H9 (cell line): ENCODE measurements around the gene CD4. TPM values are rescaled to one million over a fixed set of nuclear protein-coding genes. Genes with fewer than 3 reads are reported as not detected.

Experiments
- DNase-seq: peaks from one replicate; pipeline ENCODE4 v3.0.0-alpha.2; 2017
- H2AFZ ChIP-seq: one replicate; pipeline ENCODE4 v1.6.1; 2013; ENCODE audit warnings: mild to moderate bottlenecking, low read length, control low read depth, moderate library complexity
- H2AK5ac ChIP-seq: 2 replicates; pipeline ENCODE4 v1.6.1; 2013; ENCODE audit warnings: low read length, control low read depth, mixed read lengths; ENCODE audit not compliant: insufficient read length
- H2BK120ac ChIP-seq: one replicate; pipeline ENCODE4 v1.6.1; 2013; ENCODE audit warnings: low read depth, mild to moderate bottlenecking, low read length, control low read depth, inconsistent platforms; ENCODE audit not compliant: poor library complexity, severe bottlenecking
- H2BK12ac ChIP-seq: 2 replicates; pipeline ENCODE4 v1.6.1; 2013; ENCODE audit warnings: low read length, control low read depth, mixed read lengths, low read depth; ENCODE audit not compliant: insufficient read length
- H2BK15ac ChIP-seq: 2 replicates; pipeline ENCODE4 v1.6.1; 2013; ENCODE audit warnings: low read depth, low read length, control low read depth
- H2BK20ac ChIP-seq: one replicate; pipeline ENCODE4 v1.6.1; 2013; ENCODE audit warnings: low read depth, mild to moderate bottlenecking, low read length, control low read depth, inconsistent platforms; ENCODE audit not compliant: poor library complexity, severe bottlenecking
- H2BK5ac ChIP-seq: 2 replicates; pipeline ENCODE4 v1.6.1; 2013; ENCODE audit warnings: low read length, control low read depth, mixed read lengths; ENCODE audit not compliant: insufficient read length
- H3K14ac ChIP-seq: 2 replicates; pipeline ENCODE4 v1.6.1; 2013; ENCODE audit warnings: low read length, control low read depth; ENCODE audit not compliant: insufficient read depth
- H3K18ac ChIP-seq: 2 replicates; pipeline ENCODE4 v1.6.1; 2013; ENCODE audit warnings: low read depth, mild to moderate bottlenecking, mixed read lengths, low read length, control low read depth; ENCODE audit not compliant: insufficient read length
- H3K23ac ChIP-seq: 2 replicates; pipeline ENCODE4 v1.6.1; 2013; ENCODE audit warnings: low read length, control low read depth, mixed read lengths, low read depth; ENCODE audit not compliant: insufficient read length
- H3K23me2 ChIP-seq: 2 replicates; pipeline ENCODE4 v1.6.1; 2013; ENCODE audit warnings: low read depth, mild to moderate bottlenecking, mixed read lengths, low read length, control low read depth; ENCODE audit not compliant: insufficient read length, poor library complexity, severe bottlenecking
- H3K27ac ChIP-seq: 2 replicates; pipeline ENCODE4 v1.5.1; 2013; ENCODE audit warnings: low read length, control low read depth, mixed read lengths, low read depth; ENCODE audit not compliant: insufficient read length
- H3K27me3 ChIP-seq: 2 replicates; pipeline ENCODE4 v1.6.1; 2013; ENCODE audit warnings: low read length, control low read depth, inconsistent platforms; ENCODE audit not compliant: insufficient read depth
- H3K4ac ChIP-seq: 2 replicates; pipeline ENCODE4 v1.6.1; 2013; ENCODE audit warnings: low read depth, mild to moderate bottlenecking, control low read depth, inconsistent platforms, low read length, moderate library complexity
- H3K4me1 ChIP-seq: 2 replicates; pipeline ENCODE4 v1.6.1; 2013; ENCODE audit warnings: low read length, control low read depth, inconsistent platforms; ENCODE audit not compliant: insufficient read depth
- H3K4me2 ChIP-seq: 2 replicates; pipeline ENCODE4 v1.6.1; 2013; ENCODE audit warnings: low read length, control low read depth, mixed read lengths; ENCODE audit not compliant: insufficient read length, insufficient read depth
- H3K56ac ChIP-seq: 2 replicates; pipeline ENCODE4 v1.6.1; 2013; ENCODE audit warnings: low read depth, mild to moderate bottlenecking, mixed read lengths, low read length, control low read depth; ENCODE audit not compliant: insufficient read length
- H3K79me1 ChIP-seq: 2 replicates; pipeline ENCODE4 v1.6.1; 2013; ENCODE audit warnings: low read depth, mild to moderate bottlenecking, moderate library complexity, low read length, control low read depth, inconsistent platforms; ENCODE audit not compliant: insufficient read depth, poor library complexity, severe bottlenecking
- H3K79me2 ChIP-seq: 2 replicates; pipeline ENCODE4 v1.6.1; 2013; ENCODE audit warnings: low read length, control low read depth, inconsistent platforms; ENCODE audit not compliant: insufficient read depth
- H3K9ac ChIP-seq: 2 replicates; pipeline ENCODE4 v1.6.1; 2013; ENCODE audit warnings: low read length, control low read depth, mixed read lengths; ENCODE audit not compliant: insufficient read length; ENCODE audit errors: extremely low read depth
- H3K9me3 ChIP-seq: one replicate; pipeline ENCODE4 v1.6.1; 2013; ENCODE audit warnings: low read depth, low read length, inconsistent platforms; ENCODE audit not compliant: control insufficient read depth
- H3T11ph ChIP-seq: one replicate; pipeline ENCODE4 v1.6.1; 2013; ENCODE audit warnings: mild to moderate bottlenecking, low read length, control low read depth, inconsistent platforms
- H4K20me1 ChIP-seq: one replicate; pipeline ENCODE4 v1.6.1; 2013; ENCODE audit not compliant: control insufficient read depth, insufficient read length, insufficient read depth
- H4K5ac ChIP-seq: 2 replicates; pipeline ENCODE4 v1.6.1; 2013; ENCODE audit warnings: low read depth, mild to moderate bottlenecking, mixed read lengths, low read length, control low read depth; ENCODE audit not compliant: insufficient read length
- H4K8ac ChIP-seq: replicated peaks from 2 replicates; pipeline ENCODE4 v1.6.1; 2013; ENCODE audit warnings: low read length, control low read depth, mixed read lengths, low read depth; ENCODE audit not compliant: insufficient read length
- H4K91ac ChIP-seq: 2 replicates; pipeline ENCODE4 v1.6.1; 2013; ENCODE audit warnings: low read depth, mild to moderate bottlenecking, moderate library complexity, mixed read lengths, low read length, control low read depth; ENCODE audit not compliant: insufficient read length
- H3K27ac Mint-ChIP-seq, 3 experiments: 2 replicates in 2 of 3; 3 replicates in 1 of 3; pipeline ENCODE4 v1.8.0; 2020 to 2021; ENCODE audit warnings: mixed read lengths in 3 of 3, mild to moderate bottlenecking in 1 of 3, moderate library complexity in 1 of 3
- H3K27me3 Mint-ChIP-seq: 2 replicates; pipeline ENCODE4 v1.8.0; 2021; ENCODE audit warnings: low read depth, mild to moderate bottlenecking, moderate library complexity, mixed read lengths
- H3K36me3 Mint-ChIP-seq, 3 experiments: 2 replicates in 2 of 3; 3 replicates in 1 of 3; pipeline ENCODE4 v1.8.0; 2020 to 2021; ENCODE audit warnings: low read depth in 3 of 3, mixed read lengths in 3 of 3; ENCODE audit not compliant: insufficient read depth in 1 of 3
- H3K4me1 Mint-ChIP-seq, 2 experiments: 2 replicates each; pipeline ENCODE4 v1.8.0; 2020; ENCODE audit warnings: mixed read lengths in 2 of 2
- H3K4me3 Mint-ChIP-seq, 2 experiments: 2 replicates in 1 of 2; 3 replicates in 1 of 2; pipeline ENCODE4 v1.8.0; 2020 to 2021; ENCODE audit warnings: mild to moderate bottlenecking in 2 of 2, mixed read lengths in 2 of 2, moderate library complexity in 1 of 2
- H3K9me3 Mint-ChIP-seq, 2 experiments: 2 replicates in 1 of 2; 3 replicates in 1 of 2; pipeline ENCODE4 v1.8.0; 2020; ENCODE audit warnings: mild to moderate bottlenecking in 2 of 2, mixed read lengths in 2 of 2, moderate library complexity in 1 of 2
- WGBS: extraction: QIAGEN DNeasy Blood & Tissue Kit; methylation state at CpG from one replicate; pipeline ENCODE4 v1.1.7; 2013; ENCODE audit warnings: missing lambda C conversion rate, low lambda C conversion rate, mixed read lengths; ENCODE audit not compliant: insufficient read length; ENCODE audit errors: extremely low coverage; 5-methylcytosine and 5-hydroxymethylcytosine counted together
- total RNA-seq: library from RNA; stranded (reverse); gene quantifications from 2 replicates; pipeline ENCODE4 v1.2.1, GENCODE V29; 2021
- TF ChIP-seq, protein P1 (sequence below): fragments of 200-600 bp; sonication (generic); conservative IDR thresholded peaks from 3 replicates; pipeline ENCODE4 v1.8.0; 2021; ENCODE audit warnings: antibody characterized with exemption, mild to moderate bottlenecking

Gene CD4
- total RNA-seq, 1 experiment from 2014 or later, result 1.1 TPM

DNA sequence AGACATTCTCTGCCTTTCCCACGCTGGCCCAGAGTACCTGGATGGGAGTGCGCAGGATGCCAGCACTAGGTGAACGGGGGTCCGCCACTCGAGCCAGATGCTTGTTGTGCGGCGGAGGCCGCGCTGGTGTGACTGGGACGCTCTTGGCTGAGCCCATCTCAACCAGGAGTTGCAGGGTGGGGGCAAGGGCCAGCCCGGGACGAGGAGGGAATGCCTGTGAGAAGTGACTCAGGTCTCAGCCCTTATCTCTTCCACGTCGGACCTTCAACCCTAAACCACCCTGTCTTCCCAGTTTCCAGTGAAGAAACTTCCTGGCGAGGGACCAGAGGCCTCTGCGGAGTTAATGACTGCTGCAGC lies 61.4 kb downstream of the CD4 start:
- no peak overlapping the region for H2BK5ac ChIP-seq
- H3K9ac ChIP-seq, result peak overlapping the region; percentile 46
- Mint-ChIP-seq H3K27me3 (no peaks in the 10 kb centered on the region), H3K4me3 (peak overlapping the region; percentile 94 to 98), H3K4me1 (peaks cover 24 to 26% of the 10 kb centered on the region in 2 experiments), H3K9me3 (no peaks in the 10 kb centered on the region; a peak in 1 of 5 replicates), H3K36me3 (peaks cover 24 to 61% (median 57%) of the 10 kb centered on the region in 3 experiments; a peak in 6 of 7 replicates), H3K27ac (peak overlapping the region in 2 of 3 experiments; percentile 69 to 89; a peak in 4 of 7 replicates)
- peak overlapping the region; percentile 54 for H3K18ac ChIP-seq
- H2BK12ac ChIP-seq, result no peak overlapping the region
- H3K27ac ChIP-seq, result no peak overlapping the region
- TF ChIP-seq, protein P1, sequence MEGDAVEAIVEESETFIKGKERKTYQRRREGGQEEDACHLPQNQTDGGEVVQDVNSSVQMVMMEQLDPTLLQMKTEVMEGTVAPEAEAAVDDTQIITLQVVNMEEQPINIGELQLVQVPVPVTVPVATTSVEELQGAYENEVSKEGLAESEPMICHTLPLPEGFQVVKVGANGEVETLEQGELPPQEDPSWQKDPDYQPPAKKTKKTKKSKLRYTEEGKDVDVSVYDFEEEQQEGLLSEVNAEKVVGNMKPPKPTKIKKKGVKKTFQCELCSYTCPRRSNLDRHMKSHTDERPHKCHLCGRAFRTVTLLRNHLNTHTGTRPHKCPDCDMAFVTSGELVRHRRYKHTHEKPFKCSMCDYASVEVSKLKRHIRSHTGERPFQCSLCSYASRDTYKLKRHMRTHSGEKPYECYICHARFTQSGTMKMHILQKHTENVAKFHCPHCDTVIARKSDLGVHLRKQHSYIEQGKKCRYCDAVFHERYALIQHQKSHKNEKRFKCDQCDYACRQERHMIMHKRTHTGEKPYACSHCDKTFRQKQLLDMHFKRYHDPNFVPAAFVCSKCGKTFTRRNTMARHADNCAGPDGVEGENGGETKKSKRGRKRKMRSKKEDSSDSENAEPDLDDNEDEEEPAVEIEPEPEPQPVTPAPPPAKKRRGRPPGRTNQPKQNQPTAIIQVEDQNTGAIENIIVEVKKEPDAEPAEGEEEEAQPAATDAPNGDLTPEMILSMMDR, result no peak
- DNase-seq, result no peak
- H3K4me1 ChIP-seq, result no peaks in the 10 kb centered on the region; the same call in 1 of the 2 replicates
- H3K9me3 ChIP-seq, result no peaks in the 10 kb centered on the region
- peaks cover 5% of the 10 kb centered on the region; the same call in 1 of the 2 replicates for H3K79me2 ChIP-seq
- H4K8ac ChIP-seq, result no peak overlapping the region
- no peak overlapping the region for H3K14ac ChIP-seq
- H2BK15ac ChIP-seq, result no peak overlapping the region
- no peaks in the 10 kb centered on the region for H3K79me1 ChIP-seq
- no peak overlapping the region for H3K23ac ChIP-seq
- no peak overlapping the region for H2BK20ac ChIP-seq
- no peak overlapping the region for H2AK5ac ChIP-seq
- no CpG with 5 or more reads among the region's 16 CpGs for WGBS
- H3K23me2 ChIP-seq, result peaks cover 16% of the 10 kb centered on the region
- peak overlapping the region; percentile 78 for H3K4me2 ChIP-seq
- H3K56ac ChIP-seq, result no peak overlapping the region
- no peak overlapping the region for H4K5ac ChIP-seq
- no peak overlapping the region for H2BK120ac ChIP-seq
- H3K4ac ChIP-seq, result no peak overlapping the region
- H3T11ph ChIP-seq, result no peak overlapping the region
- H4K91ac ChIP-seq, result no peak overlapping the region
- no peaks in the 10 kb centered on the region for H3K27me3 ChIP-seq
- no peak overlapping the region for H2AFZ ChIP-seq
- H4K20me1 ChIP-seq, result peaks cover 2% of the 10 kb centered on the region
